GM12864 (cell line): Measurements from ENCODE around the gene NMRAL1.

Source experiments
- DNase-seq: peaks from one replicate; pipeline ENCODE4 v3.0.0-alpha.2; 2011; ENCODE audit warnings: low read depth
- H3K4me3 ChIP-seq: 2 replicates; pipeline ENCODE4 v1.5.1; 2011; ENCODE audit warnings: mild to moderate bottlenecking, low read depth, low read length, control low read depth
- TF ChIP-seq, protein P1 (sequence below): IDR thresholded peaks from 2 replicates; pipeline ENCODE4 v1.5.1; 2011; ENCODE audit warnings: low read depth, mild to moderate bottlenecking, moderate library complexity, low read length, control low read depth, inconsistent platforms; ENCODE audit errors: missing control alignments

The NMRAL1 gene

DNA sequence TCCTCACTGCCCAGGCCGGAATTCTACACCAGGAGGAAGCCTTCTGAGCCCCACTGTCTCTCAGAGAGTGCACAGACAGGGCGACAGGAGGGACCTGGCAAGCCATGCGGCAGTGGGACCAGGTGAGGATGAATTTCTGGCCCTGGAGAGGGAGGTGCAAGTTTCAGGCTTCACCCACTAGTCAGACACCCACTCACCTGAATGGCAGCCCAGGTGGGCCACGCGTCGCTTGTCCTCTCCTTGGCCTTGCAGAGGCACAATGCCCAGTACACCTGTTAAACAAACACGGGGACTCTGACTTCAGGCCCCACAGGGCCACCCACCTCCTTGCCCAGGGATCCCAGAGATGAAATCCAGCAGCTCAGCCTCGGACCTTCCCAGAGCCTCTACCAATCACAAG is 62.3 kb downstream of the NMRAL1 start:
- TF ChIP-seq, protein P1, sequence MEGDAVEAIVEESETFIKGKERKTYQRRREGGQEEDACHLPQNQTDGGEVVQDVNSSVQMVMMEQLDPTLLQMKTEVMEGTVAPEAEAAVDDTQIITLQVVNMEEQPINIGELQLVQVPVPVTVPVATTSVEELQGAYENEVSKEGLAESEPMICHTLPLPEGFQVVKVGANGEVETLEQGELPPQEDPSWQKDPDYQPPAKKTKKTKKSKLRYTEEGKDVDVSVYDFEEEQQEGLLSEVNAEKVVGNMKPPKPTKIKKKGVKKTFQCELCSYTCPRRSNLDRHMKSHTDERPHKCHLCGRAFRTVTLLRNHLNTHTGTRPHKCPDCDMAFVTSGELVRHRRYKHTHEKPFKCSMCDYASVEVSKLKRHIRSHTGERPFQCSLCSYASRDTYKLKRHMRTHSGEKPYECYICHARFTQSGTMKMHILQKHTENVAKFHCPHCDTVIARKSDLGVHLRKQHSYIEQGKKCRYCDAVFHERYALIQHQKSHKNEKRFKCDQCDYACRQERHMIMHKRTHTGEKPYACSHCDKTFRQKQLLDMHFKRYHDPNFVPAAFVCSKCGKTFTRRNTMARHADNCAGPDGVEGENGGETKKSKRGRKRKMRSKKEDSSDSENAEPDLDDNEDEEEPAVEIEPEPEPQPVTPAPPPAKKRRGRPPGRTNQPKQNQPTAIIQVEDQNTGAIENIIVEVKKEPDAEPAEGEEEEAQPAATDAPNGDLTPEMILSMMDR = no peak
- H3K4me3 ChIP-seq = no peak overlapping the region
- DNase-seq = no peak
